NB4 (cell line): ENCODE measurements around the gene ALX4.

ENCODE experiments used
- POLR2A ChIP-seq: IDR thresholded peaks from 2 replicates; pipeline ENCODE4 v1.6.1; 2011; ENCODE audit warnings: mild to moderate bottlenecking; ENCODE audit not compliant: insufficient read length; ENCODE audit errors: extremely low read depth
- TF ChIP-seq, protein P1 (sequence below): IDR thresholded peaks from one replicate; pipeline ENCODE4 v1.5.1; 2012; ENCODE audit warnings: low read depth, low read length

DNA sequence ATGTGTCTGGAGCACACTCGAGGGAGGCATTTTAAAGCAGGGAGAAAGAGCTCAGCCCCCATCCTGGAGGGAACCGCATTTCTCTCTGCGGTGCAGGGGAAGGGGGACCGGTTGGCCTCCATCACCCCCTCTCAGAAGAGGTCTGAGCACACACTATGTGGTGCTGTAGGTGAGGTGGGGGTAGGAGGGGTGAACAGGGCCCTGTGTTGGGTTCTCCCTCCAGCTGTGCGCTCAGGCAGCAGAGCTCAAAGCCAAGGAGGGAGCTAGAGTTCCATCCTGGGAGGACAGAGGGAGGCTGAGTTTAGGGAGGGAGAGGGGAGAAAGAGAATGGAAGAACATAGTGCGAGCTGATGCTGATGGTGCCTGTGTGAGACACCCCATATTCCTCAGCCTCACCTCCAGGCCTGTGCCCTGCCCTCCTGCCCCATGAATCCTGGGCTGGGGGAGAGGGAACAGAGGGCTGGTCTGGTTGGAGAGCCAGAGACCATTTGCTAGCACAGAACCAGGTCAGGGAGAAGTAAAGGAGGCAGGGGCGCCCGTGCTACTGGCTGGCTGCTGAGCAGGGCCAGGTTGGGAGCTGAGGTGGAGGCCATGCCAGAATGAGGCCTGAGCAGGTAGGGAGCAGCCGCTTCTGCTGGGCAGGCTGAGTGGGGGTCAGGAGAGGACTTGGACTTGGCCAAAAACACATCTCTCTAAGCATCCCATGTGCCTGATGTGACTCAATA lies 43.7 kb downstream of the ALX4 start:
- TF ChIP-seq POLR2A = no peak
- TF ChIP-seq, protein P1, sequence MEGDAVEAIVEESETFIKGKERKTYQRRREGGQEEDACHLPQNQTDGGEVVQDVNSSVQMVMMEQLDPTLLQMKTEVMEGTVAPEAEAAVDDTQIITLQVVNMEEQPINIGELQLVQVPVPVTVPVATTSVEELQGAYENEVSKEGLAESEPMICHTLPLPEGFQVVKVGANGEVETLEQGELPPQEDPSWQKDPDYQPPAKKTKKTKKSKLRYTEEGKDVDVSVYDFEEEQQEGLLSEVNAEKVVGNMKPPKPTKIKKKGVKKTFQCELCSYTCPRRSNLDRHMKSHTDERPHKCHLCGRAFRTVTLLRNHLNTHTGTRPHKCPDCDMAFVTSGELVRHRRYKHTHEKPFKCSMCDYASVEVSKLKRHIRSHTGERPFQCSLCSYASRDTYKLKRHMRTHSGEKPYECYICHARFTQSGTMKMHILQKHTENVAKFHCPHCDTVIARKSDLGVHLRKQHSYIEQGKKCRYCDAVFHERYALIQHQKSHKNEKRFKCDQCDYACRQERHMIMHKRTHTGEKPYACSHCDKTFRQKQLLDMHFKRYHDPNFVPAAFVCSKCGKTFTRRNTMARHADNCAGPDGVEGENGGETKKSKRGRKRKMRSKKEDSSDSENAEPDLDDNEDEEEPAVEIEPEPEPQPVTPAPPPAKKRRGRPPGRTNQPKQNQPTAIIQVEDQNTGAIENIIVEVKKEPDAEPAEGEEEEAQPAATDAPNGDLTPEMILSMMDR = no peak
